ENCODE measurements around the gene VEGFB.
"Not testable (repeated sequence)": the region's sequence is repeated elsewhere in the genome, so short reads cannot be mapped to it uniquely, and the experiment has no call there.

VEGFB gene

DNA sequence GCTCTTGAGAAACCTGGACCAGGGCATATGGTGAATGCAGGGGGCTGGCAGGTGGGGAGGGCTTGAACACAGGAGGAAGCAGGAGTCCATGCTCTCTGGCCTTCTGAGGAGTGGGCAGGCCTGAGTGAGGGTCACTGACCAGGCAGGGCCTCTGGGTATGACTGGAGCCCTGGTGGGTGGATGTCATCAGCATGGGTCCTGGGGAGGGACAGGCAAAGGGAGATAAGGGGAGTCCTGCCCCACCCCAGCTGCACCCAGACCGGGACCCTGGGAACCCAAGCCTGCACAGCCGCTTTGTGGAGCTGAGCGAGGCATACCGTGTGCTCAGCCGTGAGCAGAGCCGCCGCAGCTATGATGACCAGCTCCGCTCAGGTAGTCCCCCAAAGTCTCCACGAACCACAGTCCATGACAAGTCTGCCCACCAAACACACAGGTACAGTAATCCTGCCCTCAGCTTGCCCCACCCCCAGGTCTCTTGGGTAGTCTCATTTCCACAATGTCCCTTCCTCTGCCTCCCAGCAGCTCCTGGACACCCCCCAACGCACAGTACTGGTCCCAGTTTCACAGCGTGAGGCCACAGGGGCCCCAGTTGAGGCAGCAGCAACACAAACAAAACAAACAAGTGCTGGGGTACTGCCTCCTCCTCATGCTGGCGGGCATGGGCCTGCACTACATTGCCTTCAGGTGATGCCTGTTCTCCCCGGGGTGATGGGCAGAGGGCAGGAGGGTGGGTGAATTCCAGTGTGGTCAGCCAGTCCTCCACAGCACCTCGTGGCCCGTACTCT is 2.0 kb upstream of the VEGFB start:
- DNase-seq = no peak

GRCh38 chr11:64232967-64233315 is 1.4 kb upstream of the VEGFB start:
- DNase-seq = no peak

DNA sequence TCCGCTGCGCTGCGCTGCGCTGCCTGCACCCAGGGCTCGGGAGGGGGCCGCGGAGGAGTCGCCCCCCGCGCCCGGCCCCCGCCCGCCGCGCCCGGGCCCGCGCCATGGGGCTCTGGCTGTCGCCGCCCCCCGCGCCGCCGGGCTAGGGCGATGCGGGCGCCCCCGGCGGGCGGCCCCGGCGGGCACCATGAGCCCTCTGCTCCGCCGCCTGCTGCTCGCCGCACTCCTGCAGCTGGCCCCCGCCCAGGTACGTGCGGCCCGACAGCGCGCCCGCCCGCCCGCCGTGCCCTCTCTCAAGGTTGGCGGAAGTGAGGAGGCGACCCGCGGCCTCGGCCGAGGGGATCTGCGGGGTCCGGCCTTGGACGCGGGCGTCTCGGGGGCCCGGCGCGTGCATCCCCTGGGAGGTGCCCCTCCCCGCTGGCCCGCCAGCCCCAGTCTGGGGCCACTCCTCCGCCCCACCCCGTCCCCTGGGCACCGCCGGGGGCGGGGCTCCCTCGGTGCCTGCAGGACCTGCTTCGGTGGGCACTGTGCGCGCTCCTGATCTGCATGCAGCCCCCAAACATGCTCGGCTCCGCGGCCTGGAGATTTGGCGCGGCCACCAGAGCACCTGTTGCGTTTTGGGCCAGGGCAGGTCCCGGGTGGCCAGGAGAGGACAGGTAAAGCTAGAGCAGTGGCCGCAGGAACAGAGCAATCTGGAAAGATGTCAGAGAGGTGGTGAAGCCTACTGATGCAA is 429 bp downstream of the VEGFB start:
- DNase-seq = peak in 2 of 4 experiments; percentile 39 to 50

DNA sequence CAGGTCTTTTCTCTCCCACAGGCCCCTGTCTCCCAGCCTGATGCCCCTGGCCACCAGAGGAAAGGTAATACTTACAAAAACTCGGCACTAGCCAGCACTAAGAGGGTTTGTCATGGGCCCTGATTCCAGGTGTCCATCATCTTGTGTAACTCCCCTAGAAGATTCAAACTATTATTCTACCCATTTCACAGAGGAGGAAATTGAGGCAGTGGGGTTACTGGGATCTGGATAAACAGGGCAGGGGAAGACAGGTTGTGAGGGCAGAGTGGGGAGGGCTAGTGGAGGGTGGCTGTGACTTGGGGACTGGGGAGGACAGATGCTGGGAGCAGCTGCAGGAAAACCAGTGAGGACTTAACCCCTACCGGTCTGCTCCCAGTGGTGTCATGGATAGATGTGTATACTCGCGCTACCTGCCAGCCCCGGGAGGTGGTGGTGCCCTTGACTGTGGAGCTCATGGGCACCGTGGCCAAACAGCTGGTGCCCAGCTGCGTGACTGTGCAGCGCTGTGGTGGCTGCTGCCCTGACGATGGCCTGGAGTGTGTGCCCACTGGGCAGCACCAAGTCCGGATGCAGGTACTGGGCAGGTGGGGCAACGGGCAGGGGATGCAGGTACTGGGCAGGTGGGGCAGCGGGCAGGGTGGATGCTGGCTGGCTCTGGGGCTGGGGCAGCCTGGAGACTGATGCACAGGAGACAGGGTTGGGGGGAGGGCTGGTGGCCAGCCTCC is 1.2 kb downstream of the VEGFB start:
- no peak for DNase-seq

GRCh38 chr11:64237484-64237951 is 3.1 kb downstream of the VEGFB start:
- DNase-seq = no peak

DNA sequence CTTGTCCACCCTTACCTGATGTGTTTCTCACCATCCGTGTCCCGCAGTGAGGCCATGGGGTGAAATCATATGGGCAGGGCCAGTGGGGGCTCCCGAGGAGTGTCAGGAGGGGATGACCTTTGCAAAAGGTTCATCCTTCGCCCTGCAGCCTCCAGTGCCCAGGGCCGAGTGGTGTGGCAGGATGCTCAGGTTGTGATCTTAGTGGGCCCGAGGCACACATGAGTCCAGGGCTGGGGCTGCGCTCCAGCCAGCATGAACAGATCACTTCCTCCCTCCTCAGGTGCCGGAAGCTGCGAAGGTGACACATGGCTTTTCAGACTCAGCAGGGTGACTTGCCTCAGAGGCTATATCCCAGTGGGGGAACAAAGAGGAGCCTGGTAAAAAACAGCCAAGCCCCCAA is 3.7 kb downstream of the VEGFB start:
- DNase-seq = no peak

- no peak for DNase-seq
These were observed 4.6 kb downstream of the VEGFB start for GRCh38 chr11:64238999-64239398.

GRCh38 chr11:64239662-64240434 is 5.5 kb downstream of the VEGFB start:
- DNase-seq = no peak

DNA sequence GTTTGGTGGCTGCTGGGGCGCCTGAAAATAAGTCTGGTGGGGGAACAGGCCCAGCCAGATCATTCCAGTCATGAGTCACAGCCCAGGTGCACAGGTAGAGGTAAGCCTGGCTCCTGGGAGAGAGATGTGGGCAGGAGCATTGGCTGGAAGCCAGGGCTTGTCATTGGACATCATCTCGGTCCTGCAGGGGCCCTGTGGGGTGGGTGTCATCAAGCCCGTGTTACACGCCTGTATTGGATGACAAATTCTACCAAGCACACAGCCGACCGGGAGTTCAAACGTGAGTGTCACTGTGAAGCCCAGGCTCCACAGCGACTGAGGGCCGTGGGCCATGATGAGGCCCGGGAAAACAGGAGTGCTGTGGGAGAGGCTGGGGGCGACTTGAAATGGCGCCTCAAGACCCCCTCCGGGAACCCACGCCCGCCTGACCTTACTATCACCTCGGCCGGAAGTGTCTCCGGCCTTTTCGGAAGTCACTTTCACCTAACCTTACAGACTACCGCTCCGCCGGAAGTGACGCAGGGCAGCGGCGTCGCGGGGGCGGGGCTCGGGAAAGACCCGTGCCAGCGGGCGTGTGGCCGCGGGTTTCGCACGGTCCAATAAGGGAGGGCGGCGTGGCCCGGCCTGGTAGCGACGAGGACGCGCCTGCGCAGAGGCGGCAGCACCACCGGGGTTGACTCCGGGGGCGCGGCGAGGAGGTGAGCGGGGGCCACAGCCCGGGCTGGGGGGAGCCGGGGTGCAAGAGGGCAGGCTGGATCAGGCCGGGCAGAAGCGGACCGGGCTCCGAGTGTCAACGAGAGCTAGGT is 6.3 kb downstream of the VEGFB start, which contains the start of gene FKBP2:
Gene FKBP2 (plus strand): TSS at position 661 of the 806 bp plus-strand sequence. CDS start 1,293 bp downstream, outside the sequence.
- peak; percentile 93 to 98 (median 94) for DNase-seq

DNA sequence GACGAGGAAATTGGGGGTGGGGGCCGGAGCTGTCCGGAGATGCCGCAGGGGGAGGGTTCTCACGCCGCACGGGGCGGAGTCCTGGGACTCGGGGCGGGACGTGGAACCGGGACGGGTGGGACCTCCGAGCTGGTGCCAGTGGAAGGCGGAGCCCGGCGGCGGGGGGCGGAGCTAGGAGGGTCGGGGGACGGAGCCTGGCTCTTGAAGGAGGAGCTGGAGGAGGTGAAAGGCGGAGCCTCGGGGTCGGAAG is 6.8 kb downstream of the VEGFB start:
- DNase-seq = peak; percentile 99

GRCh38 chr11:64241491-64242374 is 7.3 kb downstream of the VEGFB start:
- DNase-seq = no peak

DNA sequence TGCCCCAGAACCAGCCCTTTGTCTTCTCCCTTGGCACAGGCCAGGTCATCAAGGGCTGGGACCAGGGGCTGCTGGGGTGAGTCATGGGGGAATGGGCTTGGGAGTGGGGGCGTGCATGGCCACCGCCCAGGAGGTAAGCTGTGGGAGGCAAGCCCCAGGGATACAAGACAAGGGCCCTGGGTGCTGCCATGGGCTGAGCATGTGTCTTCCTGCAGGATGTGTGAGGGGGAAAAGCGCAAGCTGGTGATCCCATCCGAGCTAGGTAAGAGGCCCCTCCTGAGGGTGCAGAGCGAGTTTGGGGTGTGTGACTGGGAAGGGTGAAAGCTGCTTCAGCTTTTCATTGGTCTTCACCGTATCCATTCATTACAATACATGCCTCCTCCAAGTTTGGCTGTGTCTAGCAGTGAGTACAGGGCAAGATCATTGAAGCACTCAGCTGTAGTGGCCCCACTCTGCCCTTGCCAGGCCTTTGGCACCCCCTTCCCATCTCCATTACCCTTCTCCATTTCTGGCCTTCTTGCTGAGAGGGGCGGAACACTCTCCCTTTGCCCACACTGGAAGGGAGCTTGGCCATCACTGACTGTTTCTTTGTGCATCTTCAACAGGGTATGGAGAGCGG is 9.0 kb downstream of the VEGFB start:
- DNase-seq = no peak

DNA sequence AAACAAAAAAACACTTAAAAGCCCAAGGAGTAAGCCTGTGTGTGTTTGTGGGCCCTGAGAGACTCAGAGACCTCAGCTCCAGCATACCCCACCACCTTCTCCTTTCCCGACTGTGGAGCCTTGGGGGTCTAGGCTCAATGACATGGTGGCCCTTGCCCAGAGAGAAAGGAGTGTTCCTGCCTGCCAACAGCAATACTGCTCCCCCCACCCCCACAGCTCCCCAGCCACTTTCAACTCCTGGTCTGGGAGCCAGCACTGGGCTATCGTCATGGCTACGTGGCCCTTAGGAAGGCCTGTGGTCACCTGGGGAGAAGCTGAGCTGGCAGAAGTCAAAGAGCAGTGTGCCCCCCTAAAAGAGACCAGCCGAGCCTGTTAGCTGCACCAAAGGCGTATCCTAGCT is 9.7 kb downstream of the VEGFB start:
- no peak for DNase-seq

DNA sequence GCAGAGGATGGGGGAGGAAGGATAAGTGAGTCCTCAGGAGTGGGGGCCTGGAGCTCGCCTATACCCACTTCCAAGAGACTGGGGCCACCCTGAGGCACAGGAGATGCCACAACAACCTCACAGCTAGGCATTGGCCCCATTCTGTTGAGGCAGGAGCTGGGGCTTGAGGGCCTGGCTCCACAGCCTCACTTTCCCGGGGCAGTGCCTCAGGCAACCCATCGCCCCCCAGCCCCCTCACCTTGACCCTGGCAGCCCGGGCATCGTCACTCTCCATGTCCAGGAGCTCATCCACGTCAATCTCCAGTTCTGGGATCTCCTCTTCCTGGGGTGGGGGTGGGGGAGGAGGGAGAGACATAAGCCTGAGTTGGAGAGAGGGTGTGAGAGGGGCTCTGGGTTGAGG is 10.6 kb downstream of the VEGFB start:
- DNase-seq = no peak

DNA sequence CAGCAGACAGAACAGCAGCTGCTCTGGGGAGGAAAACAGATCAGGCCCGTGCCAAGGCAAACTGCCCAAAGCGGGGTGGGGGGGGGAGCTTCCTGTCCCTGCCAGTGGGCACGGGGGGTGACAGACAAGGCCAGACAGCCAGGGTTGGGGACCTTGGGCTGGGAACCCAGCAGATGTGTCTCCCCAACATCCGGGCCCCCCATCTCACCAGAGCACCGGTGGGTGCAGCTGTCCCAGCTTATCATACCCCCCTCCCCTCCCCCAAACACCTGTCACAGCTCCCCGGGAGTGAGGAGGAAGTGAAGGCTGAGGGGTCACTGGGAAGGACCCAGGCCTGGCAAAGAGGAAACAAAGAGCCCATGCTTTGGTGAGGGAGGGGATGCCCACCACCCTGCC is 11.0 kb downstream of the VEGFB start:
- DNase-seq = peak in 1 of 4 experiments; percentile 34

DNA sequence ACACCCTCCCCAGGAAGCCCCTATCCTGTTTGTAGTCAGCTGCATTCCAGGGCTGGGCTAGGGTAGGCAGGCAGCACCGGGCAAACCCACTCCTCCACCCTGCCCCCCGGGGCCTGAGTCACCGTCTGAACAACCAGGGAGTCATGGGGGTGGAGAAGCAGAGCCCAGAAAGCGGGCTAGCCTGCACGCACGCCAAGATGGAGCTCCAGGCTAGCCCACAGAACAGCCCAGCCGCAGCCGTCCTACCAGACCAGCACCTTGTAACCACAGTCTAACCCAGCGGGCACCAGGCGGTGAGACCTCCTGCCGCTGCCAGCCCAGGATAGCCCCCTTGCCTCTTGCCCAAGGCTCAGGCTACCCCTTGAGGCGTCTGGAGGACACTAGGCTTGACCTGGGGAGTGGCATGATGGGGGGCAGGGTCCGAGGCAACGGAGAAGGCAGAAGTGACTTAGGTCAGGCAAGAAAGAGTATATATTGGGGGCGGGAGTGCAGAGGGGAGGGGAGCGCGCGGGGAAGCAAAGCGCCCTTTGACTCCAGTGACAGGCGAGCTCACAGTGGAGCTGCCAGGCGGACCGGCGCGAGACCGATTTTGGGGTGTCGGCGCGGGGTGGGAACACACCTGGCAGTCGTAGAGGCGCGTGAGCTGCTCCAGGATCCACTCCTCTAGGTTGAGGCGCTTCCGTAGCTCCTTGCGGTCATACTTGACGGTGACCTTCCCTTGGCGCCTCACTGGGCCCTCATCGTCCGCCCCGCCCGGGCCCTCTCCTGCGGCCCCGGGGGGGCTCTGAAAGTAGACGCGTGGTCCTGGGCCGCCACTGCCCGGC is 11.6 kb downstream of the VEGFB start:
- DNase-seq = peak; percentile 31 to 71 (median 50)

- not testable (repeated sequence) for DNase-seq
These were observed 12.2 kb downstream of the VEGFB start for GRCh38 chr11:64246621-64246870.

DNA sequence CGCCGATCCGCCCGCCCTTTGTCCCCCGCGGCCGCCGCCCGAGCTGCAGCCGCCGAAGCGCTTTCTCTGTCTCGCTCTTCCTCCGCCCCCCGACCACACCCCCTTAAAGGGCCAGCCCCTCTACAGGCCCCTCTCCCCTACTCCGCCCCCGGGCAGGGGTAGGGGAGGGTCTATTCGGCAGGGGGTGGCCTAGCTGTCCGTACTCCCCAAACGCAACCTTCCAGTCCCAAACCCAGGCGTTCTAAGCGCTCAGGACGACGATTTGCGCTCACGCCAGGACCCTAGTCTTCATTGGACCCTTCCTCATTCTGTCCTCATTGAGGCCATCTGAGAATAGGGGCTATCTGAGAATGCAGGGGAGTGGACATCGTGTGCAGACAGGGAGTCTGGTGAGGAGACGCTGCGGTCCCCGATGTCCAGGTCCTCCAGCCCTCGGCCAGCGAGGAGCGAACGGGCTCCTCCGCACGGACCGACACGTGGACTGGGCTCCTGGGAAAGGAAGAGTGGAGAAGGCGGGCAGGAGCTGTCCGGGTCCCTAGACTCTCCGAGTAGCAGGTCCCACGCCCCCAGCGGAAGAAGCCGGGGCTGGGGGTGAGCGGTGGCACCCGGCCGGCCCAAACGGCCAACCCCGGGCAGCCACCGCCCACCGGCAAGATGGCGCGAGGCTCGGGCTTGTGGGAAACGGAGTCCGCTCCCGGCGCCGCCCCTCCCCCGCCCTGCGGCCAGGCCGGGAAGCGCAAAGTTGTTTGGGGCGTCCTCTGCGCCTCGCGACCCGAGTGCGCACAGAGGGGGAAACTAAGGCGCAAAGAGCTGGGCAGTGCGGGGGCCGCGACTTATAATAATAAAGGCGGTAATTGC is 12.7 kb downstream of the VEGFB start, which contains the start of gene PPP1R14B:
Gene PPP1R14B (minus strand): TSS at position 73 of the 858 bp plus-strand sequence. CDS start 270 bp downstream, outside the sequence.
- DNase-seq = peak; percentile 62 to 71 (median 67)

Measured in activated CD4-positive, CD25-positive, alpha-beta regulatory T cell (primary cell).